ENCODE results near the gene JUN. TPM values are rescaled to one million over a fixed set of nuclear protein-coding genes. Genes with fewer than 3 reads are reported as not detected.

JUN gene
- 289 and 351 TPM in 2 replicates for total RNA-seq
- 170 and 189 TPM in 2 replicates for polyA plus RNA-seq

DNA sequence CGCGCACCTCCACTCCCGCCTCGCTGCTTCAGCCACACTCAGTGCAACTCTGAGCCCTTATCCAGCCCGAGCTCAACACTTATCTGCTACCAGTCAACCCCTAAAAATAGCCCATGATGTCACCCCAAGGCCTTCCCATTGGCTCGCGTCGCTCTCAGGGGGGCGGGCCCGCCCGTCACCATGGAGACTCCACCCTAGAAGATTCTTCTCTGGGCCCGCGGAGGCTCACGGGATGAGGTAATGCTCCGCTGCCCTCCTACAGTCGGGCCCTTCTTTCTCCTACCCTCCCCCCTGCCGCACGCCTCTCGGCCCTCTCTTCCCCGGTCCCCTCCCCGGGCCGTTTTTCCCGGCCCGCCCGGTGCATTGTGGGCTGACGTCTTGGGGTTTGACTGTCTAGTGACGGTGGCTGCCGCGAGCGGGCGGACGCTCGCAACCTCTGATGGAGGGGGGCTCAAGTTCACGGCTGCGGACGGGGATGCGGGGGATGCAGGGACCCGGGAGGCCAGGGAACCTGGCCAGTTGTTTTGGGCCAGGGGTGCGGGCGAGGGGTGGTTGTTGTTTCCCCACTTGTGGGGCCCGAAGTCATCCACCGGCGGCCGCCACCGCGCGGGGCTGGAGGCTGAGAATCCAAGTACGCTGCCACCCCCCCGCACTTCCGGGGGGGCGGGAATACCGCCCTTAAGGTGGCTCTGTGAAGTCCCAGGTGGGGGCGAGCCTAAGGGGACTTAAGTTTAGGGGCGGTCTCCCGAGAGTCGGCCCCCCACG, at the start of gene JUN:
Gene JUN, minus strand, starts transcription at position 55 of the 765 bp plus-strand sequence. CDS start 977 bp downstream, outside the sequence.
- WGBS (ENCODE audit: low lambda C conversion rate, missing lambda C conversion rate) = 1% methylated on average over 45 of the region's 57 CpGs
- no peaks in the 10 kb centered on the region for H3K36me3 ChIP-seq (replicated peaks; ENCODE audit: insufficient read depth, low read depth)
- peaks cover 6% of the 10 kb centered on the region for H3K4me1 ChIP-seq (ENCODE audit: insufficient read depth)
- peak within 1 kb of the TSS; percentile 91 for H3K4me3 ChIP-seq
- no peaks in the 10 kb centered on the region for H3K9me2 ChIP-seq (replicated peaks; ENCODE audit: insufficient read depth)
- peak within 1 kb of the TSS; percentile 99 for H3K27ac ChIP-seq
- H3K4me2 ChIP-seq = peak within 1 kb of the TSS; percentile 82
- DNase-seq (ENCODE audit: low spot score) = peak; percentile 100
- H3K27me3 ChIP-seq = no peaks in the 10 kb centered on the region
- no peak for TF ChIP-seq EZH2phosphoT487 (IDR thresholded peaks at IDR 0.05; ENCODE audit: low read depth, severe bottlenecking, unreplicated experiment)
- TF ChIP-seq, protein P1, sequence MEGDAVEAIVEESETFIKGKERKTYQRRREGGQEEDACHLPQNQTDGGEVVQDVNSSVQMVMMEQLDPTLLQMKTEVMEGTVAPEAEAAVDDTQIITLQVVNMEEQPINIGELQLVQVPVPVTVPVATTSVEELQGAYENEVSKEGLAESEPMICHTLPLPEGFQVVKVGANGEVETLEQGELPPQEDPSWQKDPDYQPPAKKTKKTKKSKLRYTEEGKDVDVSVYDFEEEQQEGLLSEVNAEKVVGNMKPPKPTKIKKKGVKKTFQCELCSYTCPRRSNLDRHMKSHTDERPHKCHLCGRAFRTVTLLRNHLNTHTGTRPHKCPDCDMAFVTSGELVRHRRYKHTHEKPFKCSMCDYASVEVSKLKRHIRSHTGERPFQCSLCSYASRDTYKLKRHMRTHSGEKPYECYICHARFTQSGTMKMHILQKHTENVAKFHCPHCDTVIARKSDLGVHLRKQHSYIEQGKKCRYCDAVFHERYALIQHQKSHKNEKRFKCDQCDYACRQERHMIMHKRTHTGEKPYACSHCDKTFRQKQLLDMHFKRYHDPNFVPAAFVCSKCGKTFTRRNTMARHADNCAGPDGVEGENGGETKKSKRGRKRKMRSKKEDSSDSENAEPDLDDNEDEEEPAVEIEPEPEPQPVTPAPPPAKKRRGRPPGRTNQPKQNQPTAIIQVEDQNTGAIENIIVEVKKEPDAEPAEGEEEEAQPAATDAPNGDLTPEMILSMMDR (IDR thresholded peaks at IDR 0.05; ENCODE audit: poor library complexity) = peak; percentile 11
- H2AFZ ChIP-seq = no peak within 1 kb of the TSS
- H3K79me2 ChIP-seq = peaks cover 32% of the 10 kb centered on the region
- peaks cover 34% of the 10 kb centered on the region for H4K20me1 ChIP-seq (ENCODE audit: insufficient read depth, poor library complexity, severe bottlenecking)
- H3K9me3 ChIP-seq (ENCODE audit: low read depth) = no peaks in the 10 kb centered on the region

DNA sequence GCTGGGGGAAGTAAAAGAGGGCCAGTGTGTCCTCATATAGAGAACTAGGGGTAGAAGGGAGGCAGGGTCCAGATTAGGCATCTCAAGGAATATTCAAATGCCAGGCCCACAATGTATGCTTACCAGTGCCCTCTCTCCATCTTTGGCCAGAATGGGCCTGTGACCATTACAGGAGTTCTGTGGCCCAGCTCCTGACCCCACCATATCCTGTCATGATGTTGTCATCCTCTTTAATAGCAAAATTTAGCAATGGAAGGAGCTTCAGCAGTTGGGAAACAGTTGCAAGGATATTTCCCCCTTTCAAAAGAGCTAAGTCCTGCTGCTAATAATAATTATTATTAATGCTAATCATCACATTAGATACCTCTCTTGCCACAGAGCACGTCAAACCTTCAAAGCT, 49.3 kb upstream of the JUN start:
- TF ChIP-seq EZH2phosphoT487 (IDR thresholded peaks at IDR 0.05; ENCODE audit: low read depth, severe bottlenecking, unreplicated experiment) (no peak), EZH2 (IDR thresholded peaks at IDR 0.05; ENCODE audit: borderline replicate concordance) (no peak)
- TF ChIP-seq, protein P1 (IDR thresholded peaks at IDR 0.05; ENCODE audit: poor library complexity) = no peak
- 93% methylated on average over 1 of the region's 1 CpG for WGBS (ENCODE audit: low lambda C conversion rate, missing lambda C conversion rate)
- no peak overlapping the region for H3K4me2 ChIP-seq
- no peaks in the 10 kb centered on the region for H3K4me1 ChIP-seq (ENCODE audit: insufficient read depth)
- H3K9me3 ChIP-seq (ENCODE audit: low read depth) = no peaks in the 10 kb centered on the region
- no peaks in the 10 kb centered on the region for H3K27me3 ChIP-seq
- H3K79me2 ChIP-seq = no peaks in the 10 kb centered on the region
- no peak overlapping the region for H3K4me3 ChIP-seq
- H3K9me2 ChIP-seq (replicated peaks; ENCODE audit: insufficient read depth) = no peaks in the 10 kb centered on the region
- H4K20me1 ChIP-seq (ENCODE audit: insufficient read depth, poor library complexity, severe bottlenecking) = no peaks in the 10 kb centered on the region
- no peak overlapping the region for H2AFZ ChIP-seq
- DNase-seq (ENCODE audit: low spot score) = no peak
- H3K36me3 ChIP-seq (replicated peaks; ENCODE audit: insufficient read depth, low read depth) = no peaks in the 10 kb centered on the region
- no peak overlapping the region for H3K27ac ChIP-seq

DNA sequence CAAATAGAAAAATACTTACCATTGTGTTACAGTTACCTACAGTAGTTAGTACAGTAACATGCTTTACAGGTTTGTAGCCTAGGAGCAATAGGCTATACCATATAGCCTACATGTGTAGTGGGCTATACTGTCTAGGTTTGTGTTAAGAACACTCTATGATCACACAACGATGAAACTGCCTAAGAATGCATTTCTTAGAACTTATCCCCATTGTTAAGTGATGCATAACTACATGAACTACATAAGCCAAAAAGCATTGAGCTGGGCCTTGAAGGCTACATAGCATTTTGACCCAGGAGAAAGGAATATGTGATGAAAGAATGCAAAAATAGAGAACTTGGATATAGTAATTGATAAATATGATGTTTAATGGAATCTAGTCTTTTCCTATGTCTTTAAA, 46.4 kb upstream of the JUN start:
- 92% methylated on average over 1 of the region's 1 CpG for WGBS (ENCODE audit: low lambda C conversion rate, missing lambda C conversion rate)
- no peak for DNase-seq (ENCODE audit: low spot score)
- H3K4me1 ChIP-seq (ENCODE audit: insufficient read depth) = no peaks in the 10 kb centered on the region
- H3K9me3 ChIP-seq (ENCODE audit: low read depth) = peaks cover 10% of the 10 kb centered on the region
- H3K4me2 ChIP-seq = no peak overlapping the region
- no peak overlapping the region for H3K4me3 ChIP-seq
- H4K20me1 ChIP-seq (ENCODE audit: insufficient read depth, poor library complexity, severe bottlenecking) = no peaks in the 10 kb centered on the region
- no peak for TF ChIP-seq EZH2phosphoT487 (IDR thresholded peaks at IDR 0.05; ENCODE audit: low read depth, severe bottlenecking, unreplicated experiment)
- TF ChIP-seq, protein P1 (IDR thresholded peaks at IDR 0.05; ENCODE audit: poor library complexity) = no peak
- no peak for TF ChIP-seq EZH2 (IDR thresholded peaks at IDR 0.05; ENCODE audit: borderline replicate concordance)
- H3K27me3 ChIP-seq = no peaks in the 10 kb centered on the region
- H3K9me2 ChIP-seq (replicated peaks; ENCODE audit: insufficient read depth) = no peaks in the 10 kb centered on the region
- no peak overlapping the region for H2AFZ ChIP-seq
- H3K79me2 ChIP-seq = no peaks in the 10 kb centered on the region
- no peaks in the 10 kb centered on the region for H3K36me3 ChIP-seq (replicated peaks; ENCODE audit: insufficient read depth, low read depth)
- no peak overlapping the region for H3K27ac ChIP-seq
